Erythroblast (primary cell): Measurements from ENCODE around the gene PPIG.

Experiments used
- GATA1 ChIP-seq: IDR thresholded peaks from 2 replicates; pipeline ENCODE4 v1.6.1; 2011; ENCODE audit warnings: low read depth, mild to moderate bottlenecking, control low read depth, low read length, moderate library complexity
- POLR2A ChIP-seq: IDR thresholded peaks from 2 replicates; pipeline ENCODE4 v1.6.1; 2011; ENCODE audit warnings: mild to moderate bottlenecking, low read length

DNA sequence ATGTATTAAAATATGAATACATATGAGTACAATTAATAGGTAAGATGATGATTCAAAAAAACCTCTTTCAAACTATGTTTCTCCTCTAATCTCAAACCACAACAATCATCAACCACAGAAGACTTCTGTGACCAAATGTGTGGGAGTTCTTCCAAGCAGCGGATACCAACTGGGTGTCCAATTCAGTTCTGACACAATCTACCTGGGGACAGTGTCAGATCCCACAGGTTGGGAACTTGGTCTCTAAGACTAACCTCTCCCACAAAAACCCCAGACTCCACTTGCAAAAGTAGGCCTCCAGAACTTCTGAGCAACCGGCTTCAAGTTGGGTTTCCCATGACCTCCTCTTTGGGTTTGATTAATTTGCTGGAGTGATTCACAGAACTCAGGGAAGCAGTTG is 37.4 kb upstream of the PPIG start:
- TF ChIP-seq POLR2A: no peak
- TF ChIP-seq GATA1: no peak
